Measurements from ENCODE around the gene SLC4A5.

GRCh38 chr2:74286725-74287124 is 56.5 kb downstream of the SLC4A5 start:
- TF ChIP-seq CTCF (tag by site-specific recombination; IDR thresholded peaks at IDR 0.05) (no peak), ZSCAN30 (tag by site-specific recombination; IDR thresholded peaks at IDR 0.05) (no peak), PRDM4 (tag by site-specific recombination; IDR thresholded peaks at IDR 0.05) (no peak), SP3 (tag by site-specific recombination; IDR thresholded peaks at IDR 0.05) (no peak), ZBTB7A (tag by site-specific recombination; IDR thresholded peaks at IDR 0.05; ENCODE audit: low read depth) (no peak), REST (tag by site-specific recombination; IDR thresholded peaks at IDR 0.05) (no peak), KLF1 (tag by site-specific recombination; IDR thresholded peaks at IDR 0.05) (no peak), ZBTB49 (tag by site-specific recombination; IDR thresholded peaks at IDR 0.05; ENCODE audit: low read depth) (no peak), ZNF184 (tag by site-specific recombination; IDR thresholded peaks at IDR 0.05) (no peak), ZNF654 (tag by site-specific recombination; IDR thresholded peaks at IDR 0.05; ENCODE audit: low read depth) (no peak), GLIS1 (tag by site-specific recombination; IDR thresholded peaks at IDR 0.05) (no peak), SP2 (tag by site-specific recombination; IDR thresholded peaks at IDR 0.05) (no peak), PBX3 (CRISPR knock-in tag; IDR thresholded peaks at IDR 0.05) (no peak), ZNF274 (IDR thresholded peaks at IDR 0.05; ENCODE audit: low read length) (no peak), ZNF274 (tag by site-specific recombination; IDR thresholded peaks at IDR 0.05; ENCODE audit: borderline replicate concordance) (no peak)

All from HEK293 (cell line).